GM23338 (cell line): Measurements from ENCODE around the gene CFDP1. TPM values are rescaled to one million over a fixed set of nuclear protein-coding genes. Genes with fewer than 3 reads are reported as not detected.
A peak's percentile ranks its signal among the peaks of the same experiment; 100 is the strongest.

Experiments
- ATAC-seq: fragments of 200-7000 bp; cut with Tn5 transposase; 3 replicates; pipeline ENCODE4 v1.9.1; 2020
- DNase-seq: peaks from one replicate; pipeline ENCODE4 v3.0.0-alpha.2; 2015; ENCODE audit warnings: low spot score
- H2AFZ ChIP-seq: fragments of 200-600 bp; sonication (generic); 2 replicates; pipeline ENCODE4 v1.8.0; 2016; ENCODE audit warnings: antibody characterized with exemption, mild to moderate bottlenecking, moderate library complexity
- H3F3A ChIP-seq: fragments of 200-600 bp; sonication (generic); replicated peaks from 2 replicates; pipeline ENCODE4 v1.8.0; 2017; ENCODE audit warnings: antibody characterized with exemption, mixed run types, low read depth
- H3K27ac ChIP-seq: fragments of 200-600 bp; sonication (generic); 2 replicates; pipeline ENCODE4 v1.6.1; 2016; ENCODE audit warnings: low read depth
- H3K27me3 ChIP-seq: fragments of 200-600 bp; sonication (generic); 2 replicates; pipeline ENCODE4 v1.8.0; 2016; ENCODE audit warnings: mild to moderate bottlenecking, mixed run types, moderate library complexity; ENCODE audit not compliant: insufficient read depth
- H3K36me3 ChIP-seq: fragments of 200-600 bp; sonication (generic); 2 replicates; pipeline ENCODE4 v1.8.0; 2016; ENCODE audit warnings: mild to moderate bottlenecking; ENCODE audit not compliant: insufficient read depth
- H3K4me1 ChIP-seq: fragments of 200-600 bp; sonication (generic); 2 replicates; pipeline ENCODE4 v1.8.0; 2016; ENCODE audit warnings: mild to moderate bottlenecking, moderate library complexity; ENCODE audit not compliant: insufficient read depth
- H3K4me2 ChIP-seq: fragments of 200-600 bp; sonication (generic); 2 replicates; pipeline ENCODE4 v1.7.1; 2017; ENCODE audit warnings: mixed run types
- H3K4me3 ChIP-seq: fragments of 200-600 bp; sonication (generic); 2 replicates; pipeline ENCODE4 v1.6.1; 2016; ENCODE audit warnings: mixed run types
- H3K79me2 ChIP-seq: fragments of 200-600 bp; sonication (generic); replicated peaks from 2 replicates; pipeline ENCODE4 v1.8.0; 2017; ENCODE audit warnings: mild to moderate bottlenecking; ENCODE audit not compliant: insufficient read depth
- H3K9me2 ChIP-seq: fragments of 200-600 bp; sonication (generic); 2 replicates; pipeline ENCODE4 v1.8.0; 2017; ENCODE audit not compliant: insufficient read depth
- H4K20me1 ChIP-seq: fragments of 200-600 bp; sonication (generic); replicated peaks from 2 replicates; pipeline ENCODE4 v1.8.0; 2017; ENCODE audit warnings: mild to moderate bottlenecking; ENCODE audit not compliant: insufficient read depth
- H3K27ac Mint-ChIP-seq: 2 replicates; pipeline ENCODE4 v1.8.0; 2020; ENCODE audit warnings: inconsistent platforms, mild to moderate bottlenecking, moderate library complexity, mixed read lengths
- H3K27me3 Mint-ChIP-seq: 3 replicates; pipeline ENCODE4 v1.8.0; 2022; ENCODE audit warnings: low read depth, mild to moderate bottlenecking, moderate library complexity, mixed read lengths, inconsistent platforms; ENCODE audit not compliant: insufficient read depth, poor library complexity
- H3K36me3 Mint-ChIP-seq: 3 replicates; pipeline ENCODE4 v1.8.0; 2021; ENCODE audit warnings: low read depth, mild to moderate bottlenecking, inconsistent platforms, moderate library complexity, mixed read lengths
- H3K4me1 Mint-ChIP-seq: 3 replicates; pipeline ENCODE4 v1.8.0; 2020; ENCODE audit warnings: mild to moderate bottlenecking, inconsistent platforms, mixed read lengths
- H3K4me3 Mint-ChIP-seq: 3 replicates; pipeline ENCODE4 v1.8.0; 2021; ENCODE audit warnings: moderate library complexity, mild to moderate bottlenecking, inconsistent platforms, mixed read lengths
- H3K9me3 Mint-ChIP-seq: 3 replicates; pipeline ENCODE4 v1.8.0; 2020; ENCODE audit warnings: moderate library complexity, mild to moderate bottlenecking, inconsistent platforms, mixed read lengths
- CTCF ChIP-seq, 2 experiments: fragments of 200-600 bp in 1 of 2; sonication (generic) in 1 of 2; conservative IDR thresholded peaks; 2 replicates each; pipeline versions ENCODE4 v1.5.1 to v1.6.1; 2016 to 2017; ENCODE audit warnings: antibody characterized with exemption in 2 of 2, low read depth in 2 of 2, mild to moderate bottlenecking in 2 of 2, moderate library complexity in 1 of 2
- ETS1 ChIP-seq: IDR thresholded peaks from 2 replicates; pipeline ENCODE4 v1.6.1; 2016; ENCODE audit warnings: antibody characterized with exemption
- JUNB ChIP-seq: IDR thresholded peaks from one replicate; pipeline ENCODE4 v1.6.1; 2016; ENCODE audit warnings: antibody characterized with exemption; ENCODE audit not compliant: unreplicated experiment
- NANOG ChIP-seq: IDR thresholded peaks from 2 replicates; pipeline ENCODE4 v1.6.1; 2016; ENCODE audit warnings: antibody characterized with exemption, borderline replicate concordance
- STAT1 ChIP-seq: IDR thresholded peaks from one replicate; pipeline ENCODE4 v1.6.1; 2016; ENCODE audit warnings: antibody characterized with exemption; ENCODE audit not compliant: unreplicated experiment
- ZNF114 ChIP-seq: fragments of 250-450 bp; sonication (Bioruptor Pico); IDR thresholded peaks from 2 replicates; pipeline ENCODE4 v1.5.0; 2020; ENCODE audit warnings: mild to moderate bottlenecking, moderate library complexity
- polyA plus RNA-seq: library from polyadenylated mRNA; unstranded; fragments of >200 nt; fragmentation: Nextera tagmentation; extraction: Ambion mirVana; gene quantifications from 2 replicates; pipeline ENCODE4 v1.2.1, GENCODE V29; 2016
- total RNA-seq: library from RNA; depleted of rRNA; stranded (reverse); fragments of >200 nt; shearing (Covaris generic); gene quantifications from 2 replicates; pipeline ENCODE4 v1.2.3, GENCODE V29; 2014

The CFDP1 gene
- total and polyA plus RNA-seq, 2 experiments from 2014 or later = 89.9 to 224 TPM

GRCh38 chr16:75322740-75323139 lies 110.6 kb downstream of the CFDP1 start:
- Mint-ChIP-seq H3K4me1 (peaks cover 16% of the 10 kb centered on the region), H3K27me3 (peaks cover 2% of the 10 kb centered on the region), H3K4me3 (no peak overlapping the region), H3K27ac (no peak overlapping the region), H3K9me3 (no peaks in the 10 kb centered on the region), H3K36me3 (no peaks in the 10 kb centered on the region)
- Histone ChIP-seq H3K9me2 (no peaks in the 10 kb centered on the region), H2AFZ (no peak overlapping the region), H3K79me2 (no peaks in the 10 kb centered on the region), H3F3A (no peaks in the 10 kb centered on the region), H3K27ac (no peak overlapping the region), H4K20me1 (0 out of 2 replicates have a peak, but pooled peaks cover 3% of the 10 kb centered on the region), H3K4me2 (no peak overlapping the region), H3K4me1 (peaks cover 7% of the 10 kb centered on the region; the same call in 1 of the 2 replicates), H3K27me3 (no peaks in the 10 kb centered on the region), H3K36me3 (no peaks in the 10 kb centered on the region), H3K4me3 (no peak overlapping the region)
- DNase-seq (no peak), ATAC-seq (no peak)
- no peak for TF ChIP-seq ZNF114 (CRISPR knock-in tag)

DNA sequence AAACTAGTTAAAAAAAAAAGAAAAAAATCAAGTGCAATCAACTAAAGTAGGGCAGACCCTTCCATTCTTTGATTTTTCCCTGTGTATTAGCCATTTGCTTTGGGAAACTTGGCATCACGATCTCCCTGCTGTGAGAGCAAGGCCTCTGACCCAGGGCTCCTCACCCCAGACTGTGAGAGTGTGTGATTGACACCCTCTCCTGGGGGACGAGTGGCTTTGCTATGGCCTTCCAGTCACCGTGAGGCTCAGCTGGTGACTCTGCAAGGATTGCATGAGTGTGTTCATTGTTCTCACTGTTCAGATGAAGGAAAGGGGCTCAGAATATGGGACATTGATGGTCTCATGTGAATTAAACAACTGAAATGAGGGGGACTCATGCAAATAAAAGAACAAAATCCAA lies 112.9 kb downstream of the CFDP1 start:
- peak overlapping the region; percentile 64; the same call in 1 of the 2 replicates for H3K27ac Mint-ChIP-seq
- H3K4me3 ChIP-seq = no peak overlapping the region
- no peaks in the 10 kb centered on the region for H3K9me2 ChIP-seq
- no peak overlapping the region for H2AFZ ChIP-seq
- H3K36me3 ChIP-seq = no peaks in the 10 kb centered on the region
- H3K36me3 Mint-ChIP-seq = no peaks in the 10 kb centered on the region
- peaks cover 14% of the 10 kb centered on the region for H3K4me1 Mint-ChIP-seq
- H3K27me3 Mint-ChIP-seq = peaks cover 2% of the 10 kb centered on the region
- no peaks in the 10 kb centered on the region for H3K27me3 ChIP-seq
- no peaks in the 10 kb centered on the region for H3K9me3 Mint-ChIP-seq
- DNase-seq (no peak), ATAC-seq (peak; percentile 78)
- H4K20me1 ChIP-seq = 0 out of 2 replicates have a peak, but pooled peaks cover 3% of the 10 kb centered on the region
- no peaks in the 10 kb centered on the region; the same call in 1 of the 2 replicates for H3K79me2 ChIP-seq
- H3K4me3 Mint-ChIP-seq = no peak overlapping the region
- peak overlapping the region; percentile 73 for H3K27ac ChIP-seq
- H3K4me2 ChIP-seq = no peak overlapping the region
- H3K4me1 ChIP-seq = peaks cover 7% of the 10 kb centered on the region; the same call in 1 of the 2 replicates
- TF ChIP-seq CTCF (conservative IDR thresholded peaks at IDR 0.05; ENCODE audit: low read depth in 2 of 2) (peak in 1 of 2 experiments; percentile 30; a peak in 1 of 4 replicates), ETS1 (no peak)
- H3F3A ChIP-seq = no peaks in the 10 kb centered on the region

DNA sequence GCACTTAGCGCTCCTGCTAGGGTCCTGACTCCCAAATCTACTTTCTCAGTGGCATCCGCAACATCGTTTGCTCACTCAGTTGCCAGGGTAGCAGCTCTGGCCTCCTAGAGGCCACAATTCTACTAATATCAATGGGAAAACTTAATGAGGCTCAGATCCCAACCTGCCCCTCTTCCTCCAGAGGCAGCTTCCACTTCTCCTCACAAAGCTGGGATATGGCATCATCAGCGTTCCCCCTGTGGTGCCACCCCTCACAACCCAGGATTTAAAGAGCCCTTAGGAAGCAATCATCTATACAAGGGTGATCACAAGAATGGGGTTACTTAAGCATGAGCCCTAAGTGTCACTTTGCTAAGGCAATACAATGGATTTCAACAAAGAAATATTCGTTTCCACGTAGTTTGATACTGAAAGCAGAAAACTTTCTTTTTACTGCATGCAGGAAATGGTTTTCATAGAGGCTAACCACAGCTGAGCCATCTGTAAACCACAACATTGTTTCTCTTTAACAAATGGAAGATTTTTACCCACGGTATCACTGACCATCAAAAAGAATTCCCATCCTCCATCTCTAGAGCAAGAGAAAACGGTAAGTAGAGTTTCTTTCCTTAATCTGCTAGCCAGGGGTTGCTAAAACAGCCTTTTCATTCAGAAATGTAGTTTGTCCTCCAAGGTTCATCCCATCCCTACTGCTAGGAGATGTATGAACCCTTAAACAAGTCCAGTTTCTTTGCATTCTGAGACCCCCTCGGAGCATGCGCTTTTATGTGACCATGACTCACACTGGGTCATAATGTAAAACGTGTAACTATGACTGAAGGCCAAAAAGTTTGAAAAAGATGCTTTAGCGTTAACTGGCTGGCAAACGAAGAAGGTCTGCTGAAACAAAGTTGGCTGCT lies 113.5 kb downstream of the CFDP1 start:
- no peak for DNase-seq
- Mint-ChIP-seq H3K36me3 (no peaks in the 10 kb centered on the region), H3K4me1 (peaks cover 14% of the 10 kb centered on the region), H3K27ac (peak overlapping the region; percentile 28; the same call in 1 of the 2 replicates), H3K27me3 (peaks cover 2% of the 10 kb centered on the region), H3K9me3 (no peaks in the 10 kb centered on the region), H3K4me3 (no peak overlapping the region)
- H3K79me2 ChIP-seq = no peaks in the 10 kb centered on the region; the same call in 1 of the 2 replicates
- no peak overlapping the region for H3K4me2 ChIP-seq
- H3K27me3 ChIP-seq = no peaks in the 10 kb centered on the region
- no peak overlapping the region for H2AFZ ChIP-seq
- H3K27ac ChIP-seq = peak overlapping the region; percentile 73
- peaks cover 7% of the 10 kb centered on the region; the same call in 1 of the 2 replicates for H3K4me1 ChIP-seq
- no peaks in the 10 kb centered on the region for H3K36me3 ChIP-seq
- 0 out of 2 replicates have a peak, but pooled peaks cover 3% of the 10 kb centered on the region for H4K20me1 ChIP-seq
- H3K9me2 ChIP-seq = no peaks in the 10 kb centered on the region
- no peak for ATAC-seq
- no peaks in the 10 kb centered on the region for H3F3A ChIP-seq
- H3K4me3 ChIP-seq = no peak overlapping the region
- TF ChIP-seq STAT1 (no peak), ZNF114 (CRISPR knock-in tag) (no peak), NANOG (no peak), JUNB (no peak), CTCF (conservative IDR thresholded peaks at IDR 0.05; ENCODE audit: low read depth in 2 of 2) (no peak), ETS1 (no peak)
